K562 (cell line): Measurements from ENCODE around the gene TXNRD2. TPM values are rescaled to one million over a fixed set of nuclear protein-coding genes. Genes with fewer than 3 reads are reported as not detected.

Experiments
- ATAC-seq: fragments of 200-7000 bp; cut with Tn5 transposase; 3 replicates; pipeline ENCODE4 v1.9.1; 2020; ENCODE audit warnings: moderate library complexity
- BruUV-seq: library from RNA; stranded (reverse); fragments of 400-500 nt; replicated peaks from 2 replicates; lab custom pipeline; 2021; lab: Mats Ljungman, UMichigan
- CTCF ChIA-PET: fragments of 300-600 bp; formaldehyde crosslinking; extraction: SDS; loops from one replicate; lab custom pipeline; 2021; ENCODE audit warnings: low intra/inter-chr PET ratio; lab: Yijun Ruan, JAX
- POLR2A ChIA-PET: fragments of 300-600, 350-650 bp; sonication (Branson Sonifier 250); formaldehyde crosslinking; extraction: SDS; loops from one replicate; lab custom pipeline; 2021; ENCODE audit warnings: antibody characterized with exemption, inconsistent platforms; lab: Yijun Ruan, JAX
- DNase-seq, 4 experiments: peaks; one replicate each; pipeline versions ENCODE4 v3.0.0 to v3.0.0-alpha.2; 2011 to 2018; ENCODE audit warnings: low spot score in 3 of 4, mixed read lengths in 3 of 4; ENCODE audit errors: extremely low read depth in 1 of 4
- FAIRE-seq: peaks from 2 replicates; lab custom pipeline; 2011; peaks lifted over from hg19 to GRCh38; lab: Jason Lieb, UNC
- H2AFZ ChIP-seq: 2 replicates; pipeline ENCODE4 v1.6.0; 2011; ENCODE audit warnings: low read depth, low read length, control low read depth, inconsistent platforms
- H3K27ac ChIP-seq: fragments of 200-600 bp; 3 replicates; pipeline ENCODE4 v1.8.0; 2011; ENCODE audit warnings: low read depth, mild to moderate bottlenecking, control low read depth, inconsistent platforms, low read length, moderate library complexity, mixed read lengths; ENCODE audit errors: extremely low read depth
- H3K27me3 ChIP-seq, 2 experiments: fragments of 300-600 bp in 1 of 2; 2 replicates in 1 of 2; 3 replicates in 1 of 2; pipeline versions ENCODE4 v1.6.0 to v1.8.0; 2011; ENCODE audit warnings: inconsistent platforms in 2 of 2, low read length in 2 of 2, mild to moderate bottlenecking in 1 of 2, mixed read lengths in 1 of 2, moderate library complexity in 1 of 2; ENCODE audit not compliant: control insufficient read depth in 2 of 2, insufficient read depth in 2 of 2
- H3K36me3 ChIP-seq: fragments of 300-600 bp; 3 replicates; pipeline ENCODE4 v1.8.0; 2011; ENCODE audit warnings: mild to moderate bottlenecking, low read length, inconsistent platforms; ENCODE audit not compliant: control insufficient read depth, insufficient read depth
- H3K4me1 ChIP-seq, 2 experiments: fragments of 200-600 bp in 1 of 2; replicated peaks in 1 of 2; 2 replicates in 1 of 2; 3 replicates in 1 of 2; pipeline versions ENCODE4 v1.5.1 to v1.8.0; 2011; ENCODE audit warnings: inconsistent platforms in 2 of 2, low read length in 2 of 2, mild to moderate bottlenecking in 1 of 2, mixed read lengths in 1 of 2, moderate library complexity in 1 of 2; ENCODE audit not compliant: control insufficient read depth in 2 of 2, insufficient read depth in 2 of 2
- H3K4me2 ChIP-seq: 2 replicates; pipeline ENCODE4 v1.6.1; 2011; ENCODE audit warnings: low read length, control low read depth, inconsistent platforms, mixed read lengths; ENCODE audit not compliant: insufficient read depth
- H3K4me3 ChIP-seq: fragments of 200-600 bp; sonication (generic), shearing (Covaris generic); 2 replicates; pipeline ENCODE4 v1.5.1; 2016; ENCODE audit warnings: control low read depth, inconsistent platforms
- H3K79me2 ChIP-seq: fragments of 200-600 bp; 3 replicates; pipeline ENCODE4 v1.8.0; 2011; ENCODE audit warnings: low read length, inconsistent platforms; ENCODE audit not compliant: control insufficient read depth, insufficient read depth
- H3K9ac ChIP-seq, 2 experiments: 2 replicates each; pipeline versions ENCODE4 v1.6.0 to v1.6.1; 2011; ENCODE audit warnings: low read depth in 2 of 2, low read length in 2 of 2, control low read depth in 1 of 2, inconsistent platforms in 1 of 2, mild to moderate bottlenecking in 1 of 2, mixed read lengths in 1 of 2; ENCODE audit not compliant: insufficient read depth in 1 of 2
- H3K9me1 ChIP-seq: one replicate; pipeline ENCODE4 v1.6.0; 2011; ENCODE audit warnings: inconsistent platforms, mild to moderate bottlenecking, low read length, moderate library complexity; ENCODE audit not compliant: control insufficient read depth, insufficient read depth
- H3K9me3 ChIP-seq: replicated peaks from 2 replicates; pipeline ENCODE4 v1.5.1; 2011; ENCODE audit warnings: low read depth, low read length, inconsistent platforms; ENCODE audit not compliant: control insufficient read depth, insufficient read depth
- H4K20me1 ChIP-seq: replicated peaks from 2 replicates; pipeline ENCODE4 v1.6.1; 2011; ENCODE audit warnings: low read length, inconsistent platforms, mixed read lengths; ENCODE audit not compliant: control insufficient read depth, insufficient read depth
- BHLHE40 ChIP-seq: IDR thresholded peaks from 2 replicates; pipeline ENCODE4 v1.6.1; 2011; ENCODE audit warnings: low read length, improper control_type of control experiment
- CAMTA2 ChIP-seq: fragments of 250-450 bp; sonication (Bioruptor Pico); conservative IDR thresholded peaks from 2 replicates; pipeline ENCODE4 v1.5.1; 2022
- FOXK1 ChIP-seq: sonication (generic); formaldehyde crosslinking; IDR thresholded peaks from 2 replicates; pipeline ENCODE4 v1.8.0; 2022; ENCODE audit warnings: missing genetic modification reagents, mild to moderate bottlenecking, borderline replicate concordance
- GABPB1 ChIP-seq: sonication (generic); formaldehyde crosslinking; IDR thresholded peaks from 2 replicates; pipeline ENCODE4 v1.8.0; 2022; ENCODE audit warnings: mild to moderate bottlenecking, missing genetic modification reagents
- KHSRP ChIP-seq: fragments of 450-650 bp; IDR thresholded peaks from 2 replicates; pipeline ENCODE4 v1.6.1; 2017
- MXI1 ChIP-seq: IDR thresholded peaks from 2 replicates; pipeline ENCODE4 v1.6.1; 2011; ENCODE audit warnings: low read depth, mild to moderate bottlenecking, improper control_type of control experiment, low read length
- SRF ChIP-seq, 2 experiments: fragments of 250-450, 450-650 bp in 1 of 2; sonication (Bioruptor Pico) in 1 of 2; sonication (generic) in 1 of 2; formaldehyde crosslinking; IDR thresholded peaks; 2 replicates each; pipeline versions ENCODE4 v1.5.0 to v1.5.1; 2020 to 2022; ENCODE audit warnings: mild to moderate bottlenecking in 1 of 2, missing genetic modification reagents in 1 of 2
- ZNF644 ChIP-seq: fragments of 200-800 bp; sonication (Bioruptor generic); IDR thresholded peaks from 2 replicates; pipeline ENCODE4 v1.6.1; 2016; ENCODE audit warnings: low read depth, missing genetic modification characterization, missing compliant biosample characterization
- WGBS: fragments of 100-300 bp; shearing (Covaris generic); methylation state at CpG from one replicate; pipeline ENCODE4 v1.1.6; 2016; ENCODE audit warnings: low coverage, mixed read lengths; ENCODE audit not compliant: insufficient coverage; ENCODE audit errors: missing lambda C conversion rate; 5-methylcytosine and 5-hydroxymethylcytosine counted together
- in situ Hi-C: fragments of 300-500 bp; cut with MboI; formaldehyde crosslinking; loops from 4 replicates; pipeline ENCODE4 v1.15.0; 2018; ENCODE audit warnings: inconsistent platforms, mixed read lengths
- intact Hi-C: fragments of 100-400 bp; cut with micrococcal nuclease; formaldehyde crosslinking; loops from 2 replicates; pipeline ENCODE4 v1.14.2; 2022
- polyA plus RNA-seq, 8 experiments: library from polyadenylated mRNA; depleted of rRNA in 4 of 8; stranded (reverse) in 5 of 8; unstranded in 3 of 8; fragments of >200 nt; fragmentation: Nextera tagmentation in 2 of 8; fragmentation: Illumina TruSeq in 1 of 8; extraction: Ambion mirVana in 2 of 8; extraction: Trizol in 1 of 8; gene quantifications; 2 replicates each; pipeline versions ENCODE4 v1.2.1 to v1.2.3, GENCODE V29; 2011 to 2014; ENCODE audit warnings: inconsistent platforms in 1 of 8, missing spikeins in 1 of 8
- total RNA-seq, 7 experiments: library from RNA; depleted of rRNA in 6 of 7; stranded (reverse); fragments of >200 nt in 6 of 7; fragmentation: Illumina TruSeq in 2 of 7; extraction: Trizol in 2 of 7; gene quantifications; 2 replicates each; pipeline versions ENCODE4 v1.2.1 to v1.2.3, GENCODE V29; 2011 to 2021; ENCODE audit warnings: low replicate concordance in 1 of 7
- TF ChIP-seq, protein P1 (sequence below), 3 experiments: fragments of 200-800 bp in 1 of 3; sonication (Bioruptor generic) in 1 of 3; sonication (generic) in 1 of 3; formaldehyde crosslinking in 1 of 3; IDR thresholded peaks; 2 replicates each; pipeline versions ENCODE4 v1.6.1 to v1.8.0; 2016 to 2022; ENCODE audit warnings: mild to moderate bottlenecking in 2 of 3, missing compliant biosample characterization in 2 of 3, missing genetic modification characterization in 2 of 3, missing genetic modification reagents in 1 of 3
- TF ChIP-seq, protein P2 (sequence below): fragments of 250-450 bp; sonication (Bioruptor Pico); IDR thresholded peaks from 2 replicates; pipeline ENCODE4 v1.9.0; 2021; ENCODE audit warnings: mild to moderate bottlenecking, inconsistent platforms

Gene TXNRD2
- total and polyA plus RNA-seq, 9 of the 15 experiments (the other 6 are each of a cell fraction or from before 2014, with no cell fraction given): 3.3 to 80.2 (median 49.4) TPM

DNA sequence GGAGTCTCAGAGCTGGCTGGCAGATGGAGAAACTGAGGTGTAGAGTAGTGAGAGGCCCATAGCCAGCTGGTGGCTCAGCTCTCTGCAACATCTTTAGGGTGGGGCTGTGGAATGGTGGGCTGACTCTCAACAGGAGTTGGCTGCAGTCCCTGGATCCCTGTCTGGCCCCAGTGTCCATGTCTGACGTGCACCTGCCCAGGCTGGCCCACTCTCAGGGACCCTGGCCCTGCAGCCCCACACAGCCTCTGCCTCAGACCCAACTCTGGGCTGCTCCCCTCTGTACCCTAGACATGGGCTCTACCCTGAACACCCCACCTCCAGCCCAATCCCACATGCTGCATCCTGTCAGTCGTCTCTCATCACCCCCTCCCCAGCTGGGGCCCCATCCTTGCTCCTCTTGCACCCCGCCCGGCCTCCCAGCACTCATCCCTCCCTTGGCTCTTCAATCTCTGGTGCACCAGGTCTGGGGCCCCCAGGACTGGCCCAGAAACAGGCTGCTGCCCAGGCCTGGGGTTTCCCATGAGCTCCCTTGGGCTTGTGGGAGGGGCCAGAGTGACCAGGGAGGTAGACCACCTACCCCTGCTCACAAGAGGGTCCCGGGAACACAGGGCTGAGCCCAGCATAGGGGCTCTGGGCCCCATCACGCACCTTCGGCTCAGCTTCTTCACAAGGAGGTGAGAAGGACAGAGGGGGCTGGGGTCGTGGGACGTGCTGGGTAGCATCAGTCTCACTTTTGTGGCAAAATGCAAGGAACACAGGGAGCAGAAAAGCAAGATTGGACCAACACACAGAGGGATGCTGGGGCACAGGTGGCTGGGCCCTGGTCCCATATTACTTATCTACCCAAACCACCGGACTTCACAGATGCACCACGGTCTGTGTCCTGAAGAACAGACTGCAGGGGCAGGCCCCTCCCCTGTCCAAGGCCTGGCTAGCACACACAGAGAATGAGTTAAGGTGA lies 43.5 kb upstream of the TXNRD2 start (continued):
- TF ChIP-seq, protein P1, sequence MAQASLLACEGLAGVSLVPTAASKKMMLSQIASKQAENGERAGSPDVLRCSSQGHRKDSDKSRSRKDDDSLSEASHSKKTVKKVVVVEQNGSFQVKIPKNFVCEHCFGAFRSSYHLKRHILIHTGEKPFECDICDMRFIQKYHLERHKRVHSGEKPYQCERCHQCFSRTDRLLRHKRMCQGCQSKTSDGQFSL (CRISPR knock-in tag; IDR thresholded peaks at IDR 0.05): no peak
- TF ChIP-seq, protein P1 (tag; IDR thresholded peaks at IDR 0.05): 0 out of 4 replicates have a peak, but pooled peaks of 1 of the 2 experiments have one; percentile 4

DNA sequence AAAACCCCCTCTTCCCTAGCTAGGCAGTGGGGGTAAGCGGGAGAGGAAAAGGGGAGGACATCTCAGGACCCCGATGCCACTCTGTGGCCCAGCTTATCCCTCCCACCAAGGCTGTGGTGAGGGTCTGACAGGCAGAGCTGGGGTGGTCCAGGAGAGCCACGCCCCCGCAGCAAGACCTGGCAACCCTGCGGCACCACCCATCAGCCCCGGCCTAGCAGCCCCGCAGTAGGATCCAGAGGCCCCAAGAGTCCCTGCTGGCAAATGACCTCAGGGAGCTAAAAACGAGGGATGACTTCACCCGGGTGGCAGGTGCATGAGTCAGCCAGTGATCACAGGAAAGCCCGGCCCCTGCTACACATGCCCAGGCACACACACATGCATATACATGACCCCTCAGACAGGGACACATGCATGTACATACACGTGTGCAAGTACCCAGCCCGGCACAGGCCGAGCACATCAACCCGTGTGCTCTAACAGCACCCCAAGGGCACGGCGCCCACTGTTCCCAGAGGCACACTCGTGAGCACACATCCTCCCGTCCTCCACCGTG lies 42.7 kb upstream of the TXNRD2 start:
- H3K79me2 ChIP-seq: no peaks in the 10 kb centered on the region
- peaks cover 31 to 85% of the 10 kb centered on the region in 2 experiments for H3K4me1 ChIP-seq
- ATAC-seq: no peak
- BruUV-seq: no TSS peak
- in situ Hi-C loops: no loop called here
- H3K4me3 ChIP-seq: no peak overlapping the region
- H3K27me3 ChIP-seq: no peaks in the 10 kb centered on the region
- DNase-seq: peak in 3 of 4 experiments; percentile 67 to 73 (median 70)
- CTCF ChIA-PET: no interaction called here
- POLR2A ChIA-PET: interaction anchor here (0.6 to 5.7 kb wide), 15 partner anchors 11 to 261 kb away, joined by 3 to 56 read pairs (median 4); partner anchors contain the start of gene TBX1
- peak overlapping the region; percentile 7 to 75; a peak in 3 of 4 replicates for H3K9ac ChIP-seq
- peaks cover 21% of the 10 kb centered on the region; the same call in 2 of the 3 replicates for H3K36me3 ChIP-seq
- peaks cover 23% of the 10 kb centered on the region for H3K9me1 ChIP-seq
- peaks cover 56% of the 10 kb centered on the region for H4K20me1 ChIP-seq
- H3K9me3 ChIP-seq: no peaks in the 10 kb centered on the region
- H3K27ac ChIP-seq: peak overlapping the region; percentile 2; the same call in 1 of the 3 replicates
- intact Hi-C loops: no loop called here
- FAIRE-seq: peak; percentile 51
- H2AFZ ChIP-seq: no peak overlapping the region
- WGBS: 50% methylated on average over 19 of the region's 19 CpGs
- H3K4me2 ChIP-seq: no peak overlapping the region
- TF ChIP-seq GABPB1 (CRISPR knock-in tag) (no peak), ZNF644 (no peak), MXI1 (no peak), CAMTA2 (CRISPR knock-in tag) (no peak), KHSRP (no peak), BHLHE40 (peak; percentile 52; the same call in 1 of the 2 replicates), FOXK1 (no peak), SRF (CRISPR knock-in tag; IDR thresholded peaks at IDR 0.05) (0 out of 4 replicates have a peak, but pooled peaks of 1 of the 2 experiments have one; percentile 53)
- TF ChIP-seq, protein P2, sequence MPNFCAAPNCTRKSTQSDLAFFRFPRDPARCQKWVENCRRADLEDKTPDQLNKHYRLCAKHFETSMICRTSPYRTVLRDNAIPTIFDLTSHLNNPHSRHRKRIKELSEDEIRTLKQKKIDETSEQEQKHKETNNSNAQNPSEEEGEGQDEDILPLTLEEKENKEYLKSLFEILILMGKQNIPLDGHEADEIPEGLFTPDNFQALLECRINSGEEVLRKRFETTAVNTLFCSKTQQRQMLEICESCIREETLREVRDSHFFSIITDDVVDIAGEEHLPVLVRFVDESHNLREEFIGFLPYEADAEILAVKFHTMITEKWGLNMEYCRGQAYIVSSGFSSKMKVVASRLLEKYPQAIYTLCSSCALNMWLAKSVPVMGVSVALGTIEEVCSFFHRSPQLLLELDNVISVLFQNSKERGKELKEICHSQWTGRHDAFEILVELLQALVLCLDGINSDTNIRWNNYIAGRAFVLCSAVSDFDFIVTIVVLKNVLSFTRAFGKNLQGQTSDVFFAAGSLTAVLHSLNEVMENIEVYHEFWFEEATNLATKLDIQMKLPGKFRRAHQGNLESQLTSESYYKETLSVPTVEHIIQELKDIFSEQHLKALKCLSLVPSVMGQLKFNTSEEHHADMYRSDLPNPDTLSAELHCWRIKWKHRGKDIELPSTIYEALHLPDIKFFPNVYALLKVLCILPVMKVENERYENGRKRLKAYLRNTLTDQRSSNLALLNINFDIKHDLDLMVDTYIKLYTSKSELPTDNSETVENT (CRISPR knock-in tag): no peak
